GM08714 (cell line): ENCODE results near the gene KIRREL3.

ENCODE experiments used
- H3K4me3 ChIP-seq: fragments of 200-500 bp; sonication (Bioruptor generic); 2 replicates; pipeline ENCODE4 v1.5.1; 2014; ENCODE audit warnings: mild to moderate bottlenecking, low read length, inconsistent platforms
- ZNF274 ChIP-seq: IDR thresholded peaks from 2 replicates; pipeline ENCODE4 v1.6.1; 2012; ENCODE audit warnings: mild to moderate bottlenecking, low read depth, low read length

The KIRREL3 gene

DNA sequence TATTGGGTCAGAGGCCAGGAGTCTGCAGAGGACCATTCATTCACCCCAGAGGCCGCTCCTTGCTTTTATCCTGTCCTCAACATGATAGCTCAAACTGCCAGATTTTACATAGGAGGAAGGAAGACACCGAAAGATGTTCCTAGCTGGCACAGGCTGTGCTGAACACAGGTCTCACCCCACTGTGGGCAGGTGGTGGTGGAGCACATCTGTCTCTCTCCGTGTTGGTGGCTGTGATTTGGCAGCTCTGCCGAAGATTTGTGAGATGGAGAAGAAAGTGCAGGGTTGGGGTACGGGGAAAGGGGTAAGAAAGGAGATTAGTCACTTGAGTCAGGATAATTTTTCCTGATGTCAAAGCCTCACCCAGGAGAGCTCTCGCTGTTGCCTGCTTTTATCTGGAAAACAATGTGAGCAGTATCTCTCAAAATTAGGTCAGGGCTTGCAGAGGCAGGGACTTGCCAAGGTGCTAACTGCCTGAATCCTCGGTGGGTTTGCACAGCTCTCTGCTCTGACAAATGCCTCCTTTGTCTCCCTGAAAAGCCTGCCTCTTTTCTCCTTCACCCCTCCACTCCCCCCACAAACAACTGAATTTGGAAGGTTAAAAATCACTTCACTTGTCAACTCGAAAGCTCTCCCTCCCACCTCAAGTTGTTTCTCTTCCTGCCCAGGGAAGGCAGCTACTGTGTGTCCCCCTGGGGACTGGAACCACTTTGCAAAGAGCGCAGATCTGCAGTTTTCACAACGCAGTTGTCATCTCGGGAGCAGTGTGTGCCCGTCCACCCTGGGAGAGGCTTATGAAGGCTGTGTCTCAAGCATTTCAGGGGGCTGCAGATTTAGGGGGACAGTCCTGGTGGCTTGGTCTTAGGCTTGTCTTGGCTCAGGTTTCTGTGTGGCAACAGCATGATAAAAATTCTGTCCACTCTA, 345.4 kb downstream of the KIRREL3 start:
- H3K4me3 ChIP-seq = no peak overlapping the region
- TF ChIP-seq ZNF274 = no peak

DNA sequence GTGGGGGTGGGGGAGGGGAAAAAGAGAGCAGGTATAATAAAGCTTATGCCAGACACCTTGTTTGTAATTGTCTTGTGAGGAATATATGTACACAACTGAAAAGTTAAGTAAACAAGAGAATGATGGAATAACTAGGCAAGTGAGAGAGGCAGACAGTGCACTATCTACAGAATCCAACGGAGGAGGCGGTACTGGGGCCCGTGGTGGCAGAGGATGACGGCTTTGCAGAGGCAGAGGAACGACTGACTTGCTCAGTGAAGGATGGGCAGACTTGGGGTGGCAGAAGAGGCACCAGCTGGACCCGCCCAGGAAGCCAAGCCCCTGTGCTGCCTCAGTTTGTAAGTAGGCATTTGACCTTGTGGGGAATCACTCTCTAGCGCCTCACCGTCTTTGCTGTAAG, 347.5 kb downstream of the KIRREL3 start:
- H3K4me3 ChIP-seq = no peak overlapping the region
- no peak for TF ChIP-seq ZNF274

DNA sequence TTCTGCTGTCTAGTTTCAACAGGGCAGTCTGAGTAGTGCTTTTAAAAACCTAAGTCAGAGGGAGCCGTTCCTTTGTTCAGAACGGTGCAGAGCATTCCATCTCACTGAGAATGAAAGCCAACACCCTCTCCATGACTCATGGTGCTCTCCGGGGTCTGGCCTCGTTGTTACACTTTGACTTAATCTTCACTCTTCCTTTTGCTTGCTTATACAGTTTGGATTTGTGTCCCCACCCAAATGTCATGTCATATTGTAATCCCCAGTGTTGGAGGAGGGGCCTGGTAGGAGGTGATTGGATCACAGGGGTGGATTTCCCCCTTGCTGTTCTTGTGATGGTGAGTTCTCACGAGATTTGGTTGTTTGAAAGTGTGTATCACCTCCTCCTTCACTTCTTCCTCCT, 352.8 kb downstream of the KIRREL3 start:
- TF ChIP-seq ZNF274 = no peak
- H3K4me3 ChIP-seq = no peak overlapping the region

DNA sequence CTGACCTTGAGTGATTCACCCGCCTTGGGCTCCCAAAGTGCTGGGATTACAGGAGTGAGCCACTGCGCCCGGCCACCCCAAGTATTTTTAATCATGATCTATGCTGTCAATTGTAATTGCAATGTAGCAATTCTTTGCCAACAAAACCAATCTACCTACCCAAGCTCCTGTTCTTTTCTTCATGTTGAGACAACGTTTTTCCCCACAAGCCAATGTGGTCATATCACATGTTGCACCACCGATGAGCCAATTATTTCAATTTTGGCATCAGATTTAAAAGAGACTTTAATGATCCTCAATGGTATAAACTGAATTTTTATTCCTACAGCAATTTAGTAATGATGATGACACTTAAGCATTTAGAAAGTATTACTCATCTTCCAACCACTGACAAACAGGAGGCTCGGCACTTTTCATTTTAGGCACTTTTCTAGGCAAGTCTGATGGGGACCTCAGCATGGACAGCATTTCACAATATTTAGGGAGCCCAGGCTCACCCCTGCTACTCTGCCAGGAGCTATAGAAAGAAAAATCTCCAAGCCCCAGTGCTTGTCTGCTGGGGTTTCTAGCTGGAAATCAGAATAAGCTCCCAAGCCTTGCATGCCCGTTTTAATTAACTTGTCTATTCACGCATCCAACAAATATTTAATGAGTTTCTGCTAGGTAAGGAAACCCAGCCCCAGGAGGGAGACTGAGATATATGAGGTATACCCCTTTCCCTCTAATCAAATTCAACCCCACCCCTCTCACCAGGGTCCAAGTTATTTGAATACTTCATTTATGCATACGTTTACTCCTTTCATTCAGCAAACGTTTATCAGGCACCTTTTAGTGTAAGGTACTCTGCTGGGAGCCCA, 353.6 kb downstream of the KIRREL3 start:
- no peak overlapping the region for H3K4me3 ChIP-seq
- TF ChIP-seq ZNF274 = no peak

DNA sequence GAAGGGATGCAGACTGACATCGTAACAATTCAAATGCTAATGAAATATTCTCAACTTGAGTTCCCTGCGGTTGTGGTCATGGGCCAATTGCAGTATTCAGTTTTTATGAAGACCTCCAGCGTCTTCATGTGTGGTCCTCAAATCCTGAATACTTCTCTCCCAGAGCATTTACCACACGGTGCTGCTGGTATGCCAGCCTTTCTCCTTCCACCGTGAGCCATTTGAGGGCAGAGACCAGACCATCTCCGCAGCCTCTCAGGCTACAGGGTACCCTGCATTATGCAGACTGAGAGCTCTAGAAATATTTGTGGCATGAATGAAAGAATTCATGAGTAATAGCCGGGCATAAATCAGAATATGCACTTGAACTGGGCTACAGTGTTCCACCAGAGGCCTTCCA, 355.4 kb downstream of the KIRREL3 start:
- no peak for TF ChIP-seq ZNF274
- no peak overlapping the region for H3K4me3 ChIP-seq

DNA sequence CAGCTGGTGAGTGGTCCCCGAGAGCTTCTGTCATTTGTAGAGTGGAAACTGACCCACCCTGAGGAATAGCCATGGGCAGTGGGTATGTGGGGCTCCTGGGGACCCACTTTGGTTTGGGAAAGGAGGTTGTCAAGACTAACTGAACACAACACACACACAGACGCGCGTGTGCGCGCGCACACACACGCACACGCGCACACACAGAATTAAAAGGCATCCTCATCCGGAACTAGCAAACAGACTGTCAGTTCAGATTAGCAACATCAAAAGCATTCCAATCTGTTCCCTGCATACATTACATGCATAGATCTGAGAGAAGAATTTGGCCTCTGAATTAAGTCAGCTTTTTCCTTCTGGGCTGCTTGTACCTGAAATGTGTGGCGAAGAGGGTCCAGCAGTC, 360.4 kb downstream of the KIRREL3 start:
- H3K4me3 ChIP-seq = no peak overlapping the region
- TF ChIP-seq ZNF274 = no peak

DNA sequence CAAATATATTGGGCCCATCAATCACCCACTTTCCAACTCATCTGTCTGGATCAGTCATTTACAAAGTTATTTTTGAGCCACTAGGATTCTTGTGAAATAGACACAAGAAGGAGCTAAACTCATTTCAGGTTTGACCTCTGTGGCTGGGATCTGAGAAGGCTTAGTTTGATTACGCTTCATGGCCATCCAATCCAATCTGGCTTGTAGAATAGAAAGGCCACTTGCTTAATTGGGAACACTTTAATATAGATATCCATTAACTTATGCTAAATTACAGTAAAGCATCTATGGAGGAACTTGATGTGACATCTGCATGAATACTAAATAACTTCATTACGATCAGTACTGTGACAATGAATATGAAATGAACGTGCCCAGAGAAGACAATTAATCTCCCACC, 360.9 kb downstream of the KIRREL3 start:
- no peak overlapping the region for H3K4me3 ChIP-seq
- TF ChIP-seq ZNF274 = no peak

DNA sequence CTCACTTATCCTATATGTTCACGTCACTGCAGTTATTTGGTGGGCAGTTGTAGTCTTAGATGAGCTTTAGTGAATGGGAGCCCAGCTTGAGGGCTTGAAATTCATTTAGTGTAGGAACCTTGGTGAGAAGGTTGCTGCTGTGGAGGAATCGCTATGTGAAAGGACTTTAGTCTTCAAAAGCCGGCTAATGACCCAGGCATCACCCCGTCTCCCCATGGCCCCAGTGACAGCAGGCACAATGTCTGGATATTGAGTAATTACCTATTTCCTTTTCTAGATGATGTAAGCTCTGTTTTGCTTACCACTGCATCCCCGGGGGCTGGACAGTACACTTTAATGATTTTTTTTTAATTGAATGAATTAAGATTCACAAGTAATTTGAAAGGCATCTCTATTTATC, 361.9 kb downstream of the KIRREL3 start:
- TF ChIP-seq ZNF274 = no peak
- H3K4me3 ChIP-seq = no peak overlapping the region

DNA sequence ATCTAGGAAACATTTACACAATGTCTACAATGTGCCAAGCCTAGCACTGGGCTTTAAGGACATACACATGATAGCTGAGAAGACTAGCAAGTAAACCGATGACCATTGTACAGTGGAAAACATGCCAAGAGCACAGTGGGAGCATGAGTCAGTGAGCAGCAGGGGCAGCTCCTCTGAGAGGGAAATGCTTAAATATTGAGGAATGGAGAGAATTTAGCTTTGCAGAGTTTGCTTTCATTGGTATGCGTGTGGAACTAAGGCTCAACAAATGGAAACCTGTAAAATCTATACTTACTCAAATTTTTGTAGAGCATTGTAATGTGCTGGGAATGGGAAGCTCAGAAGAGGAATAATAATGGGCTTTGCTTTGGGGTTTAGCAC, 362.8 kb downstream of the KIRREL3 start:
- no peak overlapping the region for H3K4me3 ChIP-seq
- TF ChIP-seq ZNF274 = no peak

DNA sequence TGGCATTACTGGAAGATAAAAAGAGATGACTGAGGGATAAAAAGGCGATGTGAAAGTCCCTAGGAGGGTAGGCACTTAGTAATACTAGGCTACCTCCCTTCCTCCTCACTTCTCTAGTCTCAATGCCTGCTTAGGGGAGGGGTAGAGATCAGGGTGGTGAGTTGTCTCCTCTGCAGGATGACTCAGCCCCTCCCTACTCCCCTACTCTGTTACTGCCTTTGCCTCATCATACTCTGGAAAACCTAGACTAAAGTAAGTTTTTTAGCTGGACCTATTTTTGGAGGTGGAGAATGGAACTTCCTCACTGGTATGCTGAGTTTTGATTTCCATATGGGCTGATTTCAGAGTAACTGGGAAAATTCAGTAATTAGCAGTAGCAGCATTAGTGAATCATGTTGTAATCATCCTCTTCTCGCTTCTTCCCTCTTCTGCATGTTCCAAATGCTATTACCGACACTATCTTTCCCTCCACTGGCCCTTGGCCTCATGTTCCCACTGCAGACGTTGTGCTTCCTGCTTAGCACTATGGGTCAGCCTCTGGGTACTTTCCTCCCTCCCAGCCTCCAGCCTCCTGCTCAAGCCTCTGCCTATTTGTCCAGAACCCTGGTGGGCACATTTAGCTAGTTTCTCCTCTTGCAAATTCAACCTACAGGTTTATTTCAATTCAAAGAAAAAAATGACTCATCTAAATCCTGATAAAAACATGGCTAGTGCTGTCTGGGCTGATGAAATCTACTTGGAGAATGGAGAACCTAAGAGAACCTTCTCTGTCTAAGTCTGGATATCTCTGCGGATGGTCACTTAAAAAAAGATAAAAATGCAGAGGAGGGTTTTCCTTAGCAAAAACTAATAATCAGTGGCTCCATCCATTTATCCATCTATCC, 363.4 kb downstream of the KIRREL3 start:
- TF ChIP-seq ZNF274 = no peak
- no peak overlapping the region for H3K4me3 ChIP-seq

DNA sequence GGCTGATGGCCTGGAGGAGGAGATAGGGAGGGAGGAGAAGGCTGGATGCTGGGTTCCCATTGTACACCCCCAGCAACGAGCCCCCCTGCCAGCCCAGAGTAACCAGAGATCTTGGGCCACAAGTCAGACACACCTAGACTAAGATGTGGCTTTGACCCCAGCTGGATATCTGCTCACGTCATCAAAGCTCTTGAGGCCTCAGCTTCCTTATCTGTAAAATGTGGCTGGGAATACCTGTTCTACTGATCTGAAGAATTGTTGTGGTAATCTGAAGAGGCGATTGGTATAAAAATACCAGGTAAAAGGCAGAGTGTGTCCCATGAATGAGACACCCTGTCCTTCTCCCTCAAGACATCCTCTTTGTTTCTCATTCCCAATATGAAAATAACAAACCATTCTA, 365.1 kb downstream of the KIRREL3 start:
- no peak overlapping the region for H3K4me3 ChIP-seq
- no peak for TF ChIP-seq ZNF274

DNA sequence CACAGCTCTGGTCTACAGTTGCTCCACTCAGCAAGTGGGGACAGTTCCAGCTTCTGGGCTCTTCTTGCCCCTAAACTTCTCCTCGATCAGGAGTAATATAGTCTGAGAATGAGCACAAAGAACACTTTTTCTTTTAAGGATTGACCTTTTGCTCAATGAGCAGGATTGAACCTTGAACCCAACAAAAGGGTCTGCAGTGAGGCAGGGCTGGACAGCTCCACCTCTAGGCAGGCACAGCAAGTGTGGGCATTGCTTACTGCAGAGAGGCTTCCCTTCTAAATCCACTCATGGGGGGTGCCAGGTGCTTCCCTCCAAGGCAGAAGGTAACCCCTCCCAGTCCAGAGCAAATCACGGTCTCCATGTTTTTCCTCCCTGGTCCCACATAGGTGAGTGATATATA, 365.6 kb downstream of the KIRREL3 start:
- TF ChIP-seq ZNF274 = no peak

DNA sequence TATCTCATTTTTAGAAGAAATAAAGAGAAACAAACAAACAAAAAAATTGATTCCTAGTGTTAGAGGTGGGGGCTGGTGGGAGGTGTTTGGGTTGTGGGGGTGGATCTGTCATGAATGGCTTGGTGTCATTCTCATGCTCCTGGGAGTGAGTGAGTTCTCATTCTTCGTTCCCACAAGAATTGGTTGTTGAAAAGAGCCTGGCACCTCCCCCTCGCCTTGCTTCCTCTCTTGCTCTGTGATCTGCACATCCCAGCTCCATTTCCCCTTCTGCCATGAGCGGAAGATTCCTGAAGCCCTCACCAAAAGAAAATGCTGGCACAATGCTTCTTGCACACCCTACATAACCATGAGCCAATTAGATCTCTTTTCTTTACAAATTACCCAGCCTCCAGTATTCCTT, 367.2 kb downstream of the KIRREL3 start:
- H3K4me3 ChIP-seq = no peak overlapping the region
- TF ChIP-seq ZNF274 = no peak

More for the DNA sequence above, 365.6 kb downstream of the KIRREL3 start:
- no peak overlapping the region for H3K4me3 ChIP-seq

DNA sequence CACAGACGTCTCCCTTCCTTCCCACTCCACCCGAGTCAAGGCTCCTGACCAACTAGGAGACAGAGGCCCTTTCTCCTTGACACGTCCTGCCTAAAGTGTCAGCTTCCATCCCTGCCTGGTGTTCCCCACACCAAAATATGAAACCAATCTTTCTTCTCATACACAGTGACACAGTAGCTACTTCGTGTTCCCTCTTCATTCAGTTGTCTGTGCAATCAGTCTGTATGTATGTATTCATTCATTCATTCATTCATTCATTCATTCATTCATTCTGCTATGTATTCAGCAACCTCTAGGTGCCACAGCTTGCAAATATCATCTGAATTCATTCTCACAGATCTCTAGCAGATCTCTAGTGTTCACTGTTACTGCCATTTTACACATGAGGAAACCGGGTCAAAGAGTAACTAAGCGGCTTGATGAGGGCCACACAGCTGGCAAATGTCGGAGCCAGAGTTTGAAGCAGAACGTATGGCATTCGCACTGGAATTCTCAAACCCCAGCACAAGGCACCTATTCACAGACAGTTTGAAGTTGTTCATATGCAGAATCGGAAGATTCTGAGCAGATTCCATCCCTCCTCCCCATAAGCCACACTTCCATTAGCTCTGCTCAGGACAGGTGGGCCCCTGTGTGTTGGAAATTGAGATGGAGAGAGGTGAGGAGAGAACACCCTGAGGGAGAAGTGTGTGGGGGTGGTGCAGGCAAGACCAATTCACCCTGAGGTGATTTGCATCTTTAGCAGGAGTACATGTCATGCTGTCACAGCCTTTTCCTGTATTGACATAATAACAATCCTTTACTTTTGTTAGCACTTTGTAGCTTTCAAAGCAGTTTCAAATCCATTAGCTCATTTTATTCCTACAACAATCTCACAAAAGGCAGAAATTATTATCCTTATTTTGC, 369.4 kb downstream of the KIRREL3 start:
- TF ChIP-seq ZNF274 = no peak

More for the DNA sequence above, 369.4 kb downstream of the KIRREL3 start:
- no peak overlapping the region for H3K4me3 ChIP-seq
